Measurements from ENCODE around the gene GHDC.
"Not testable (repeated sequence)": the region's sequence is repeated elsewhere in the genome, so short reads cannot be mapped to it uniquely, and the experiment has no call there.

GHDC gene

DNA sequence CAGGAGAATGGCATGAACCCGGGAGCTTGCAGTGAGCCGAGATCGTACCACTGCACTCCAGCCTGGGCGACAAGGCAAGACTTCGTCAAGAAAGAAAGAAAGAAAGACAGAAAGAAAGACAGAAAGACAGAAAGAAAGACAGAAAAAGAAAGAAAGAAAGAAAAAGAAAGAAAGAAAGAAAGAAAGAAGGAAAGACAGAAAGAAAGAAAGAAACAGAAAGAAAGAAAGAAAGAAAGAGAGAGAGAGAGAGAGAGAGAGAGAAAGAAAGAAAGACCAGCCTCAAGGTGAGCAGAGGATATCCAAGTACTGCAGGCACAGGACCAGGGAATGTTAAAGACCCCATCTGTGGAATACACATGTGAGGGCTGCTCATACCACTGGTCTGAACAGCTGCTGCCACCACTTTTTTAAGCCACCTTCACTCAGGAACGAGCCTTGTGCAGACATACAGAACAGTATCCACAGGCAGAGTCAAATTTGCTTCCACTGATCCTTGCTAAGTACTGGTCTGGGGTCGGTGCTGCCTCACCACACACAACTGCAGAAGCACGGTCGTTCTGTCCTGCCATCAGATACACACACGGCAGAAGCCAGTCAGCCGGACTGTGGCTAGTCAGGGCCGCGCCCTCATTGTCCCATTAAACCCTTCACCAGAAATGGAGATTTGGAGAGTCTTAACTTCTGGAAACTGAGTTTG lies 47.2 kb downstream of the GHDC start:
- DNase-seq: no peak

DNA sequence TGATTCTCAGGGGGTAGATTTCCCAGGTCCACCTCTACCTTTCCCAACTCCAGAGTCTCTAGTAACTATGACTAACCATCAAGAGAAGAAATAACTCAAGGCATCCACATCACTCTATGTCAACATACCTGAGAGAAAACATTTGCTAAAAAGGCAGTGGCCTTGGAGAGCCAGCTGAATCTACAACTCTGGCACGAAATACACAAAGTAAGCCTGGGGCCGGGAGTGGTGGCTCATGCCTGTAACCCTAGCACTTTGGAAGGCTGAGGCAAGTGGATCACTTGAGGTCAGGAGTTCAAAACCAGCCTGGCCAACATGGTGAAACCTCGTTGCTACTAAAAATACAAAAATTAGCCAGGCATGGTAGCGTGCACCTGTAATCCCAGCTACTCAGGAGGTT lies 51.2 kb downstream of the GHDC start:
- DNase-seq: not testable (repeated sequence)

DNA sequence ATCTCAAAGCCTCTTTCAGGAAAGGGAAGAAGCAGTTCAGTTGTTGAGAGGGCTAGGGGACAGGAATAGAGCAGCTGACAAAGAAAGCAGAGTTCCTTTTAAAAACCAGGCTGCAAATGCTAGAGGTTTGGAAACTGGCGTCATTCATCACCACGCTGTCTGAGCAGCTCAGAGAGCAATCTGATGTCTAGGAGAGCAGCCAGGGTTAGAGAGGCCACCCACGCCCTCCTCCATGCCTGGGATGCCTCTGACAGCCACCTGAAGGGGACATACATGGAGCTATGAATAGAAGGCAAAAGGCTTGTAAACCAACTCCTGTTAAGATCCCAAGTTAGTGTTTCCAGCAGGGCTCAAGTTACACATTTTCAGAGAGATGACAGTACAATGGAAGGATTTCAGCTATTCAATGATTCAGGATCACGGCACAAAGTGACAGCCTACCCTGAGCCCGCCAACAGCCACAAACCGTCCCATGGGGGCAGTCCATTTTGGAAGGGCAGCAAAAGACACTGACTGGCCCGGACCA lies 51.9 kb downstream of the GHDC start:
- no peak for DNase-seq

DNA sequence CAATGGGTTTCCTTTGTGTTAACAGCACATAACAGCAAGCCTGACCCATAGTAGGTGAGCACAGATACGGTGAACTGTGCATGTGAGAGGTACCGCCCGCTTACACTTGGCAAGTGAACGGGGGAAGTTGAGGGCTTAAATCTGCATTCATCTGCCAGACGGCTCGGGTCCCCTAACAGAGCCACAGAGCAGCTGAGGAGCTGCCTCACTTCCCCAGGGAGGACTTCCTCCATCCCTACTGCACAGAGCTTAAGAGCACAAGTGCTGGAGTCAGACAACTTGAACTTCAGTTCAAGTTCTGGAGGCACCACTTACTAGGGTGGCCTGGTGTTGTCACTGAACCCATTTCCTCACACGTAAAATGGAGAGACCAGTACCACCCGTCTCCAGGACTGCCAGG lies 52.9 kb downstream of the GHDC start:
- DNase-seq: no peak

DNA sequence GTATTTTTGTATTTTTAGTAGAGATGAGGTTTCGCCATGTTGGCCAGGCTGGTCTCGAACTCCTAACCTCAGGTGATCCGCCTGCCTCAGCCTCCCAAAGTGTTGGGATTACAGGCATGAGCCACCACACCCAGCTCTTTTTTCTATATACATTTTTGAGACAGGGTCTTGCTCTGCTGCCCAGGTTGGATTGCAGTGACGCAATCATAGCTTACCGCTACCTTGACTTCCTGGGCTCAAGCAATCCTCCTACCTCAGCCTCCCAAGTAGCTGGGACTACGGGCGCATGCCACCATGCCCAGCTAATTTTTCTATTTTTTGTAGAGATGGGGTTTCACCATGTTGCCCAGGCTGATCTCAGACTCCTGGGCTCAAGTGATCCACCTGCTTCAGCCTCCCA lies 53.6 kb downstream of the GHDC start:
- not testable (repeated sequence) for DNase-seq
